HG02870 (cell line): ENCODE data around the gene SCAMP2.
A peak's percentile ranks its signal among the peaks of the same experiment; 100 is the strongest.
"Not testable (repeated sequence)": the region's sequence is repeated elsewhere in the genome, so short reads cannot be mapped to it uniquely, and the experiment has no call there.

Source experiments
- ATAC-seq: cut with Tn5 transposase; IDR thresholded peaks from one replicate; pipeline ENCODE4 v1.9.1; 2021; ENCODE audit warnings: mild to moderate bottlenecking, moderate library complexity; ENCODE audit not compliant: unreplicated experiment

The SCAMP2 gene

GRCh38 chr15:74873036-74873755 is at the start of gene SCAMP2:
Gene SCAMP2 (minus strand): TSS chr15:74873365. CDS start chr15:74873255, 110 bp downstream.
- ATAC-seq, result peak; percentile 75

- no peak for ATAC-seq
Observed at GRCh38 chr15:74920456-74920855, 47.3 kb upstream of the SCAMP2 start.

GRCh38 chr15:74917676-74918075 is 44.5 kb upstream of the SCAMP2 start:
- ATAC-seq, result no peak

GRCh38 chr15:74913799-74914198 is 40.6 kb upstream of the SCAMP2 start:
- not testable (repeated sequence) for ATAC-seq

GRCh38 chr15:74913041-74913440 is 39.9 kb upstream of the SCAMP2 start:
- no peak for ATAC-seq

GRCh38 chr15:74908635-74909034 is 35.5 kb upstream of the SCAMP2 start:
- no peak for ATAC-seq

GRCh38 chr15:74907163-74907870 is 34.2 kb upstream of the SCAMP2 start:
- no peak for ATAC-seq

- peak; percentile 92 for ATAC-seq
Observed at GRCh38 chr15:74906450-74907162, 33.4 kb upstream of the SCAMP2 start, which contains the start of gene FAM219B. Gene FAM219B (minus strand): TSS chr15:74906851. CDS start chr15:74906800, 51 bp downstream.

GRCh38 chr15:74906067-74906449 is 32.9 kb upstream of the SCAMP2 start:
- peak; percentile 18 for ATAC-seq

GRCh38 chr15:74904190-74904805 is 31.1 kb upstream of the SCAMP2 start:
- no peak for ATAC-seq

GRCh38 chr15:74903676-74904075 is 30.5 kb upstream of the SCAMP2 start:
- no peak for ATAC-seq

GRCh38 chr15:74902295-74903075 is 29.3 kb upstream of the SCAMP2 start:
- no peak for ATAC-seq

- ATAC-seq, result no peak
Observed at GRCh38 chr15:74901612-74902063, 28.5 kb upstream of the SCAMP2 start.

- no peak for ATAC-seq
Observed at GRCh38 chr15:74897300-74897701, 24.1 kb upstream of the SCAMP2 start.

- no peak for ATAC-seq
Observed at GRCh38 chr15:74896316-74896715, 23.2 kb upstream of the SCAMP2 start.

- ATAC-seq, result no peak
Observed at GRCh38 chr15:74895830-74896229, 22.7 kb upstream of the SCAMP2 start.

- not testable (repeated sequence) for ATAC-seq
Observed at GRCh38 chr15:74894383-74894782, 21.2 kb upstream of the SCAMP2 start.

- no peak for ATAC-seq
Observed at GRCh38 chr15:74893627-74894026, 20.5 kb upstream of the SCAMP2 start.

GRCh38 chr15:74892931-74893330 is 19.8 kb upstream of the SCAMP2 start:
- ATAC-seq, result no peak

GRCh38 chr15:74892313-74892712 is 19.1 kb upstream of the SCAMP2 start:
- ATAC-seq, result no peak
